HG03378 (cell line): ENCODE results near the gene CASZ1.

Source experiments
- ATAC-seq: cut with Tn5 transposase; IDR thresholded peaks from one replicate; pipeline ENCODE4 v1.9.1; 2021; ENCODE audit warnings: mild to moderate bottlenecking, moderate library complexity; ENCODE audit not compliant: unreplicated experiment

CASZ1 gene

DNA sequence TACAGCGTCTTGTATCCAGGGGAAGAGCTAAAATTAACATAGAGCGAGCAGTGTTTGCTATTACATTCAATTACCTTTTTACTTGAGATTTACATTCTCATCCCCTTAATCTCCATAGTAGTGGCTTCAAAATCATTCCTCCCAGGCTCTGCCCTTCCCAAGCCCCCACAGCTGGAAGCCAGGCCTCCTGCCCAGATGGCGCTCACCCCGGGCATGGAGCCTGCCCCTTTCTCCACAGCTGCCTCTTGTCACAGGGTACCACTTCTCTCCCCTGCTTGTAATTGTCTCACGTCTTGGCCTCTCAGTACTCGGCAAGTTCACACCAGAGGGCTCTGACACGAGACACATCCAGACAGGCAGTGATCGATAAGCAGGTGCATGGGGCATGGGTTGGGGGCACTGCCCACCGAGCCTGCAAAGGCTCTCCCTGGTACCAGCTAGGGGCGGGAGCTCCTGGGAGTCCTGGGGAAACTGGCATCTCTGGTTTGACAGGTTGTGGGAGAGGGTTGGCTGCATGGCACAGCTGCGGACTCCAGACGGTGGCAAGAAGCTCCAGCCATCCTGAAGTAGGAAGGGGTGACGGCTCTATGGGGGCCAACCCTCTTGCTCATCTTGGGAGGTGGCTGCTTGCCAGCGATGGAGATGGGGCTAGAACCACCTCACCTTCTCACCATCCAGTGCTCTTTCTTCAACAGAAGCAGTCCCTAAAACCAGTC is 20.1 kb downstream of the CASZ1 start:
- no peak for ATAC-seq

DNA sequence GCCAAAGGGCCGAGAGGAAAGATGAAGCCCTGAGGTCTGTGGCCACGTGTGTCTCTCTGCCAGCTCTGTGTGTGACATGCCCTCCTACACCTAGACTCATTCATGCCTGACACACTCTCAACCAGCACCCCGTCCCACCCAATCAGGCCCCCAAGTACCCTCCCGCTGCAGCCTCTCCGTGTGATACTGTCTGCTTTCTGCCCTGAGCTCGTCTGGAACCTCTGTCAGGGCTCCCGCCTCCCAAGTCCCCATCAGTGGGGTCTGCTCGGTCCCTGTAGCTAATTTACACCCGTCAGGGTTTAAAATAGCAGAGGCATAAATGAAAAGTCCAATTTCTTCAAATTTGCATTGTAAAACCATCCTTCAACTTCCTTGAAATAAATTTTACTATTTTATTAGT is 20.7 kb downstream of the CASZ1 start:
- ATAC-seq = no peak

DNA sequence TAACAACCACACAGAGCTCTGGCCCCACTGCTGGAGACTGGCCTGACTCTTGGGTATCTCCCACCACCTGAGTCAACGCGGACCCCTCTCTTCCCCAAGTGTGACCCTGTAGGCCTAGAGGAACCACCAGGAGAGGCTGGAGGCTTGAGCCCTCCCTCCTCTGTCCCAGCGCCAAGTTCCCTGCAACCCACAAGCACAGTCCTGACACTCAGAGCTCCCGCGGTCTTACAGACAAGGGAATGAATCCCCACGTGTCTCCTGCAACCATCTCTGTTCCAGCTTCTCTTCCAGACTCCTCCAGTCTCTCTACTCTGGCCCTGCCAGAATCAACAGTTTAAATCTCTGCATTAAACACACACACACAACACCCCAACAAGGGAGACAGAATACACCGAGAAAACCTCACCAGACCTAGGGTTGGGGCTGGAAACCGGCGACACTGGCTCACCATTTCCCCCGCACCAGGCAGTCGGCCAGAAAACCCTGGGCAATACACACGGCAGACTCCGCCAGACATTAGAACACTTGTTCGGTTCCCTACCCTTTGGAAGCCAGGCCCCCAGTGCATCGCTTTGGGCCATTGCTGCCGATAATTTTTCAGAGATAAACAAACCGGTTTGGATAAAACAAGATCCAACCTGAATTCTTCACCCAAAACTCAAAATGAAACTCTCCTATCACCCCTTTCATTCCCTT is 21.7 kb downstream of the CASZ1 start:
- ATAC-seq = no peak

DNA sequence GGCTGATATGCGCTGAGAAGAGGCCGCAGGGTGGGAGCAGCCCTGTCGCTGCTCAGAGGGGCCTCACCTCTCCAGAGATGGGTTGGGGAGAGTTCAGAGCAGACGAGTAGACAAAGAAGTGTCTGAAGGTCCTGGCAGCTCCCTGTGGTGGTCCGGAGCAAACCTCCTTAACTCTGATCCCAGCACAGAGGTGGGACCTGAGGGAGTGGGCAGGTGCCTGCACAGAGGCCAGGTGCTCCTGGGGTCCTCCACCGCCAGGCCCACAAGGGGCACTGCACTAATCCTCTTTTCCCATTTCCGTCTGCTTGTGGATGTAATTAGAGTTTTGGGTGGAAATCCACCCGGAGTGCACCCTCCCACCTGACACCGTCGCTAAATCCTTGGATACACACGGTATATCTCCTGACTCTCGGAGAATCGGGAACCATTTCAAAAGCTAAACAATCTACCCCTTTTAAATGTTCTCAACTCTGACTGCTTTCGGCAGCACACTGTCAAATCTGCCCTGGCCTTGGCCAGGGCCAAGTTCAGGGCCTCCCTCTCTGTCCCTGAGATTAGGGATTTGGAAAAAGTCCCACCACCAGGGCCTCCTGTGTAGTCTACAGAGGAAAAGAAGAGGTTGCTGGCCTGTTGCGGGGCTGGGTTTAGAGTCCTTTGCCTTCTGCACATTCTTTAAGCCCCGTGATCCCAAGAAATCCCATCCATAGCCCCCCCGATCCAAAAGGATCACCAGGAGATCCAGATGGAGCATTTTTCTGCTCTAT is 22.4 kb downstream of the CASZ1 start:
- ATAC-seq = no peak

DNA sequence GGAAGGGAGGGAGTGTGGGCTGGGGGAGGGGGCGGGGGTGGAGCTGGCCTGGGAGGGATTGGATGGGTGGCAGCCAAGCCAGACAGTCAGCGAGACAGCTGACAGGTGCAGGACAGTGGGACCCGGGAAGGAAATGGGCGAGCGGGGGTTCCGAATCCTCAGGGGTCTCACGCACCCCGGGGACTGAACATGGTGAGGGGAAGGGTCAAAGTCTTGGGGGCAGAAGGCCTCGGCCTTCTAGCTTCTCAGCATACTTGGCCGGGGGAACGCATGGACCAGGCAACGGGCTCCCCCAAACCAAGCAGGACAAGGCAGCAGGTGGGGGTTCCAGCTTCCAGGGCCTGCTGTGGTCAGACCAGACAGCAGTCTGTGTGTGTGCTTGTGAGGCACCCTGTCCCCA is 23.1 kb downstream of the CASZ1 start:
- no peak for ATAC-seq

DNA sequence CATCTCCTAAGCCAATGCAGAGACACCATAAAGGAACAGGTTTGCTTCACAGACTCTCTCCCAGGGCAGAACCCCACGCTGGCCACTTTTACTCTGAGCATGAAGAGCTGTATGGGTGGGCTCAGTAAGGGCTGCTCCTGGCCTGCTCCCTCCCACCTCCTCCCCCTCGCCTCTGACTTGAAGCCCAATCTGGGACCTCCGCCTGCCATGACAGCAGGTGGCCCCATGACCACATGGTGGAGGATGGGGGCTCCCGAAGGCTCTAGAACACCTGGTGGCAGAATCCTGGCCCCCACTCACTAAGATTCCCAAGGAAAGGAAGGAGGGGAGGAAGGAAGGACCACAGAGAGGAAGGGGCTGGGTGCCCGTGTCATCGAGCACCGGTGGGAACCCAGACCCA is 23.7 kb downstream of the CASZ1 start:
- ATAC-seq = no peak

DNA sequence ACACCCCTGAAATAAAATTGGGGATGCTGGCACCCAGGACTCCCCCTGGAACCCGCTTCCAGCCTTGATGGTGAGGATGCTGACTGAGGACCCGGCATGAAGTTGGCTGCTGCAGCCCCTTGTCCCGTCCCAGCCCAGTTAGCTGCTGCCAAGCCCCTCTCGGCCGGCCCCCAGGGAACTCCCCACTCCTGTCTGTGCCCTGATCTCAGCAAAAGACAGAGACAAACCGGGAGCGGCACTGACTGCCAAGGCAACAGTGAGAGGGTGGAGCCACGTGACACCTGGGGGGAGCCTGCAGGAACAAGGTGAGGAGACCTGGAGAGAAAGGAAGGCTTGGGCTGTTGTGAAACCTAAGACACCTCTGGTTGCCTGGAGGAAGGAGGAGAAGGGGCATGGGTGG is 24.7 kb downstream of the CASZ1 start:
- ATAC-seq = no peak

DNA sequence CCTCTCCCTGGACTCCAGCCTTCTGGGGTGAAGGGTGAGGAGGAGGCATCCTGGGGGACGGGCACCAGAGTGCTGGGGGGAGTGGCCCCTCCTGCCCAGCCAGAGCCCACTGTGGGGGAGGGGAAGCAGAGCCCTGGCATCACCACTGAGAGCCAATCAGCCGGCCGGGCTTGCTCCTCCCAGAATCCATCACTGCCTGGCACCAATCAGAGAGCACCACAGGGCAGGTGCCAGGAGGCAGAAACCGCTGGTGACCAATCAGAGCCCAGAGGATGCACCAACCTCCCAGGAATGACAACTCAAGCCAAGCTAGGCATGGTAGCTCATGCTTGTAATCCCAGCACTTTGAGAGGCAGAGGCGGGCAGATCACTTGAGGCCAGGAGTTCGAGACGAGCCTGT is 27.9 kb downstream of the CASZ1 start:
- no peak for ATAC-seq

DNA sequence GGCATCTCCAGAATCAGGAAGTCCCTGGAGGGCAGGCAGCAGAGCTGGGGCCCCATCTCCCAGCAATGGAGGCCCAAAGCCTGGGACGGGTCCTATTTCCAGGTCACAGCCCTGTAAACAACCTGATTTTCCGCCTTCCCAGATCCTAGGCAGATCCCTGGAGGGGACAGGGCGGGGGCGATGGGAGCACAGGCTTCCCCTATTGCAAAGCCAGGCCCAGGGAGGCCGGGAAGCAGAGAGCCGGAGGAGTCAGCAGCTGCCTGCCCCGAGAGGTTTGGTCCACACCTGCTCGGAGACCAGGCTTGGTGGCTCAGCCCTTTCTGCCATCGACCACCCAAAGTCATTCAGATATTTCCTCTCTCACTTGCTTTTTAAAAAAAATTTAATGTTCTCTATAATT is 29.2 kb downstream of the CASZ1 start:
- ATAC-seq = no peak

DNA sequence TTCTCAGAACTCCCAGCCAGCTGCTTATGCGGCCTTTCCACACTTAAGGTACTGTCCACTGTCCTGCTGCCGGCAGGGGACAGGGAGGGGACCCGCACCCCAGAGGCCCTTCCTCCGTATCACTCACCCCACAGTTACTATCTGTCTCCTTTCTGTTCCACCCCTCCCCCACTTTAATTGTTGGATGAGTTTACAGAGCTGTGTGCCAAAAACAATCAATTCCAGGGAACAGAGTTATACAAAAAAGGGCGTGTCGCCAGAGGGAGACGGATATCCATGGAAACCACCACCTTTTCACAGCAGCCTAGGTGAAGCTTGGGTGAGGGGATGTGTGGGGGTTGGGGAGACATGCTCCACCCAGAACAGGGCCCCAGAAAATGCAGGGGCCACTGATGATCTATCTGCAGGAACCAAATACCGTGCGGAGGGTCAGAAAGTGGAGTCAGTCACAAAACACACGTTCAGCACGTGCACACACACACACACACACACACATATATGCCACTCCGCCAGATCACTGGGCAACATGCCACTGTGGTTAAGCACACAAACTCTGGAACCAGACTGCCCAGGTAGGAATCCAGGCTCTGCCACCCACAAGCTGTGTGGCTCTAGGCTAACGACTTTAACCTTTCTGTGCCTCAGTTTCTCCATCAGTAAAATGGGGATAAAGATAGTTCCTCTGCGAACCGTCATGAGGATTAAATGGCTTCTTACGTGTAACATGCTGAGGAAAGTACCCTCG is 30.5 kb downstream of the CASZ1 start:
- ATAC-seq = no peak

DNA sequence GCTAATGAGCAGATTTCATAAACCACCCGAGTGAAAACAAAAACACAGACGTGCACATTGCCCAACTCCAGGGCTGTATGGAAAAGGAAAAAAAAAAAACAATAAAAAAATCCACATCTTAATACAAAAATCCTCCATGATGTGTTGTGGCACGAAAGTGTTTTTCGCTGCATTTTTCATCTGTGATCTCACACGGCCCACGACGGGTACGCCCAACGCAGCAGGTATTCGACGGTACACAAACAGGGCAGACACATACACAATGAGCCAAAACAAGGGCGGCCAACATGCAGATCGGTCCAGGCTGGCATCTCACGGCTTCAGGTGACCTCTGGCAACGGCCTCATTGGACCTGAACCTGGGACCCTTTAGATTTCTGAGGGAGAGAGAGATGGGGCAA is 31.1 kb downstream of the CASZ1 start:
- no peak for ATAC-seq

DNA sequence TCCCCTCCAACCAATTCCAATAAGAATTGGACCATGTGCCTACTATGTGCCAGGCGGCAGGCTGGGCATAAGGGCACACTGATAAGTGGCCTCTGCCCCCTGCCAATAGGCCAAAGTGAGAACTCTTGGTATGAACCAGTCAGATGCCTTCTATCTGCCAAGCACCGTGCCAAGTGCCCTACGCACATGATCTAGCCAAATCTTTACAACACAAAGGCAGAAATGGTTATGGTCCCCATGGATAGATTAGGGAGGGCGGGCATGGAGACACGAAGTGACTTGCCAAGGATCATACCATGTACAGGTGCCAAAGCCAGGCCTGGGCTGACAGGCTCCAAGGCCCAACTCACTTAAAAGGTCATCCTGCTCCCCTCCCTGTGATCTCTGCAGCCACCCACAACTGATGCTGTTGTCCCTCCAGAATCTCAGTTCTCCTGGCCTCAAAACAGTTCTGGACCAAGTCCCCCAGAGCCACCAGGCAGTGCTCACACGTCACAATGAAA is 32.1 kb downstream of the CASZ1 start:
- ATAC-seq = no peak

DNA sequence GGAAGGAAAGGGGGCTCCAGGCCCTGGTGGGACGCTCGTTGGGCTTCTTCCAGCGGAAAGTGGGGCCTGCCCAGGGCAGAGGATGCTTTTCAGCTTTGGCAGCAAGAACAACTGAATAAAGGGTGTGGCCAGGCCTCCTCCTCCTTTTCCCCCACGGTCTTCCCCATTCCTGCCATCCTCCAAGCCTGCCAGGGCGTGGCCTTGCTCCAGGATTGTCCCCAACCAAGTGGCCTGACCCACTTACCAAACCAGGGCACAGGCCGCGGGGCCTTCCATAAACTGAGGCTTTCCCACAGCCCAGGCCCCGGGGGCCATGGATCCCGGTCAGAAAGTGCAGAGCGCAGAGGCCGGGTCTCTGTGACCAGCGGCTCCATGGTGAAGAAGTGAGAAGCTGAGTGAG is 33.6 kb downstream of the CASZ1 start:
- ATAC-seq = no peak

DNA sequence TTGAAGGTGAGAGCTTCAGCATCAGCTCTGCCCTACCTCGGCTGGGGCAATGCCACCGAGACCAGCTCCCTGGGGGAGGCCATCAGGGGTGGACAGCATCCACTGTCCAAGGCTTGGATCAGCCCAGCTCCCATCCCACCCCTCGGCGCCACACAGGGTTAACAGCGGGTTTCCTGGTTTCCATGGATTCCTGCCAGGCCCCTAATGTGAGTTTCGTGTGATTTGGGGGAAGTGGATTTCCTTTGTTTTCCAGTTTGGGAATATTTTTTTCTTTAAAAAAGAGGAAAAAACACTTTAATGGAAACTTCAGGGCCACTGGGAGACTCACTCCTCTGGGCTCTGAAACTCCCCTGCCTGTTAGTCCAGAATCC is 34.3 kb downstream of the CASZ1 start:
- no peak for ATAC-seq

DNA sequence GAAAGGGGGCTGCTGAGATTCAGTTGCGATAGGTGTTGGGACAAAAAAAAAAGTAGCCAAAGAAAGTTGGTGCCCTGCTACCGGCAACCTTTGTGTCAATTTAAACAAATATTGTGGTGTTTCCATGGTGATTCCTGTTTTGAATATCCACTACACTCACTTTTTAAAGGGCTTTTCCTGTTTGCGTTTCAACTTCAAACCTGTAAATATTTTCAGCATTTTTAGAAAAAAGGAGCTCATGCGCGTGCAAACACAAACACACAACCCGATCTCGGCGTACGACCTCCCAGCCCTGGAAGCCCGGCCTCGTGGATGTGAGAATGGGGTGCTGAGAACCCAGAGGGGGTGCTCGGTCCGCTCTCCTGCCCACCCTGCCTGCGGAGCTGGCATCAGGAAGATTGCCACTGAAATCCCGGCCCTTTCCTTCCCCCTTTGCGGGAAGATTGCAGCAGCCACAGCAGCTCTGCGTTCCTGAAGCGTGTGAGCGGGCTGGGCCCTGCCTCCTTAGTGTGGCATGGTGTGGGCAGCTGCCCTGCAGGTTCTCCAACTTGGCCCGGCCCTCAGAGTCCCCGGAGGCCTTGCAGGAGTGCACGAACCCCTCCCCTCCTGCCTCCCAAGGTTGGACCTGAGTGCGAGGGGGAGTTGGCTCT is 34.8 kb downstream of the CASZ1 start:
- ATAC-seq = no peak

DNA sequence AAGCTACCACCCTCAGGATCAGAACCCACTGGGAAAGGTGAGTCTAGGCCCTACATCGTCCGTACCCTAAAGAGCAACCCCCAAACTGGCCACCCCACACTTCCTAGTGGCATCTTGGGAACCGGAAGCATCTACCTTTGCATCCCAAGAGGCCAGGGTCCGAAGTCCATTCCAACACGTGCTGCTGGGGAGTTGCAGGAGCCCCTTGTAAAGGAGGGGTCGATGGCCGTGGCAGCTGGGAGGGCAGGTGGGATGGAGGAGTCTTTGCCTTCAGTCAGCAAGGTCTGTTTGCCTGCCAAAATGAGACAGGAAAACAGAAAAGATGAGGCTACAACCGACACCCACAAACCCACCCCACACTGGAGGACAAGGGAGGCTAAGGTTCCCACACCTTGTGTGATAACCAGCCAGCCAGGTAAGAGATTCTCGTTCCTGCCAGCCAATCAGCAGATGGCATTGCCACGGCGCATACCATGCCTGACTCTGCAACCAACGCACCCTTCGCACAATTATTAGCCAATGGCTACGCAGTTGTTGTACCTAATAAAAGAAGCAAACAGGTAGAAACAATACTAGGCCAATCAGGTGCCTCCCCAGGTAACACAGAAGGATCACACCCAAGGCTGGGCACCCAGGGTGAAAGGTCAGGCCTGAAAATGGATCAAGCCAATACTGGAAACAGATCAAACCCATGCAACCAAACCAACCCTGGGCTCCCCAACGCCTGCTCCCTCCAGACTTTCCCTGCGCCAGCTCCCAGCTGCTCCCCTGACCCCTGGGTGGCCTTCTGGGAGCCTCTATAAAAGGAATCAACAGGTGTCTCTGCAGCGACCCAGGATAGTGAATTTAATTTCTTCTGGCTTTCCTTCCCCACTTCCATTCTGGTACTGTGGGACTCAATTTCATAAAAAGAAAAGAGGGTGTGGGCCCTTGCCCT is 35.6 kb downstream of the CASZ1 start:
- ATAC-seq = no peak

DNA sequence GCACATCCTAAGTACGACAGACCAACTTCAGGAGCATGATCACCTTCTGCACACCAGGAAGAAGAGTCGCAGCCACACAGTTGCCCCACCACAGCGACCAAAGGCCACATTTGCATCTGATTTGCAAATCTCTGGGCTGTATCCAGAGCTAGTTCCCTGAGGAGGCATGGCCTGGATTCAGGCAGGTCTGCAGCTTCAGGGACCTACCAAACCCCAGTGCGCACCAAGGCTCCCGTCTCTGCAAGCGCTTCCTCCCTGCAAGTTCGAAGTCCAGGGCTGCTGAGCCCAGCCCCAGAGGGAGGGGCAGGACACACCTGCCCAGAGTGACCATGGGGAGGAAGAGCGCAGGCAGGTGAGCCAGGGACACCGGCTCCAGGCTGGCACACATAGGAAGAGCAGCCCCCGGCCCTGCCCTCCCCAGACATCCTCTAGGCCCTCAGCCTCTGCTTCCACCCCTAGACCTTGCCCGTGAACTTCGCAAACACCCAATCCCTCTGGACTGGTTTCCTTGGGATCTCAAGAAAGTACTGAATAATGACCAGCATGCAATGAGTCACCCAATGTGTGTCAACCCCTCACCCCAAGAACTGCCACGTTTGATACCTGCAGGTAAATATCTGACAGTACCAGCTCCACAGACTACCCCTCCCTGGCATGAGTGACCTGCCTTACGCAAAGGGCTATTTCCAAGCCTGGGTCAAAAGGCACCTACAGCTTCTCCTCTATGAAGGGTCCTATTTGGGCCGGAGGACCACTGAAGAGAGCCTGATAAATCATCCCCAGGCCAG is 36.8 kb downstream of the CASZ1 start:
- no peak for ATAC-seq

DNA sequence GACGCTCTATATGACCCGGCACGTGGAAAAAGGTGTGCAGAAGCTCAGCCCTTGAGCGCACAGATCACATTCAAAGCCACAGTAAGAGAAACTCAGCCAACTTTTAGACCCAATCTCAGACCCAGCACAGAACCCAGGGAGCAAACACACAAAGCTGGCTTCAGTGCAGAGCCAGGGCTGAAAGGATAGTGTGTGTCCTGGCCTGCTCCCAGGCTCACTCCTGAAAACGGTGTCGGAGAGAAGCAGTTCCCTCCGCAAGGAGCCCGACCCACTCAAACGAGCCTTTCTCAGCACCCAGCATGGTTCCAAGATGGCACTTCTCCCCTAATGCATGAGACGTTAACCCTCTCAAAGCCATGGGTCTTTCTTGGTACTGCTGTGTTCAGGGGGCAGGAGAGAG is 39.6 kb downstream of the CASZ1 start:
- no peak for ATAC-seq

DNA sequence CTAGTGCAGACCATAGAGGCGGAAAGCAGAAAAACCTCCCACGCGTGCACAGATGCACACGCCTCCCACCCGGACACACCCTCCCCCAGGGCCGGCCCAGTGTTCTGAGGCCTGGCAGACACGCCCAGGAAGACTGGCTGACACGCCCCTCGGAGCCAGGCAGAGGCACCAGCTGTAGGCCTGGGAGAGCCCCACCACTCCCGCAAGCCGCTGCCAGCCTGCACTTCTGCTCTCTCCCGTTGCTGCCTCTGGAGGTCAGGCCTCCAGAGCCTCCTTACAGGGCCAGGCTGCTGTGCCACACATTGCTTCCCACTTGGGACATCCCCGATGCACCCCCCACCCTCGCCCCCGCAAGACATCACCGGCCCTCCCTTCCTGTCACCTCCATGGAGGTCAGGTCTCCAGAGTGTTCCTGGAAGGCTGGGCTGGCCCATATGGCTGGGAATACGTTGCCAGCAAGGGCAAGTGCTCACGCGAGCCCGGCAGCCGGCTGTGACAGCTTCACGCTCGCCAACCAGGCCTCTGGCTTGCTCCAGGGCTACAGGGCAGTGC is 40.4 kb downstream of the CASZ1 start:
- no peak for ATAC-seq
